HCT116 (cell line): ENCODE measurements around the gene ERBB2.

Experiments used
- EZH2 ChIP-seq: fragments of 200-600 bp; sonication (generic); IDR thresholded peaks from 2 replicates; pipeline ENCODE4 v1.6.1; 2017; ENCODE audit warnings: antibody characterized with exemption, mixed run types
- POLR2AphosphoS5 ChIP-seq: IDR thresholded peaks from 2 replicates; pipeline ENCODE4 v1.6.1; 2011; ENCODE audit warnings: mild to moderate bottlenecking, low read depth, low read length, moderate library complexity
- YY1 ChIP-seq: IDR thresholded peaks from 2 replicates; pipeline ENCODE4 v1.6.1; 2011; ENCODE audit warnings: low read length, low read depth, moderate library complexity, mild to moderate bottlenecking; ENCODE audit not compliant: insufficient replicate concordance; ENCODE audit errors: extremely low read depth
- ZFX ChIP-seq: fragments of 450-650 bp; IDR thresholded peaks from 2 replicates; pipeline ENCODE4 v1.6.1; 2017
- ZNF274 ChIP-seq: fragments of 200-500 bp; sonication (Bioruptor generic); IDR thresholded peaks from 2 replicates; pipeline ENCODE4 v1.6.1; 2014; ENCODE audit warnings: mild to moderate bottlenecking, low read depth, low read length, inconsistent platforms
- TF ChIP-seq, protein P1 (sequence below), 3 experiments: fragments of 200-600 bp in 1 of 3; sonication (generic) in 1 of 3; IDR thresholded peaks in 2 of 3; conservative IDR thresholded peaks in 1 of 3; 2 replicates each; pipeline ENCODE4 v1.5.1; 2012 to 2017; ENCODE audit warnings: low read depth in 2 of 3, low read length in 2 of 3, antibody characterized with exemption in 1 of 3, borderline replicate concordance in 1 of 3, control low read depth in 1 of 3, mild to moderate bottlenecking in 1 of 3, mixed read lengths in 1 of 3, mixed run types in 1 of 3, moderate library complexity in 1 of 3; ENCODE audit not compliant: insufficient read depth in 1 of 3
- TF ChIP-seq, protein P2 (sequence below): IDR thresholded peaks from 2 replicates; pipeline ENCODE4 v1.6.1; 2012

DNA sequence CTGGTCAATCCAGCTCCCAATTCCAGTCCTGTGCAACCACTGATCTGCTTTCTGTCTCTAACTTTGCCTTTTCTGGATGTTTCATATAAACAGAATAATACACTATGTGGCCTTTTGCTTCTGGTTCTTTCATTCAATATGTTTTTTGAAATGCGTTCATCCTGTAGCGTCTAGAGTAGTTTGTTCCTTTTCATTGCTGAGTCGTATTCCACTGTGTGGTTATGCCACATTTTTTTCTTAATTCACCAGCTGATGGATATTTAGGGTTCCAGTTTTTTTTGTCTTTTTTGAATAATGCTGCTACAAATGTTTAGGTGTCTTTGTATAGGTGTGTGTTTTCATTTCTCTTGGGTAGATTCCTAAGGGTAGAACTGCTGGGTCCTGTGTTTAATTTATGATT is 32.7 kb downstream of the ERBB2 start:
- TF ChIP-seq, protein P1, sequence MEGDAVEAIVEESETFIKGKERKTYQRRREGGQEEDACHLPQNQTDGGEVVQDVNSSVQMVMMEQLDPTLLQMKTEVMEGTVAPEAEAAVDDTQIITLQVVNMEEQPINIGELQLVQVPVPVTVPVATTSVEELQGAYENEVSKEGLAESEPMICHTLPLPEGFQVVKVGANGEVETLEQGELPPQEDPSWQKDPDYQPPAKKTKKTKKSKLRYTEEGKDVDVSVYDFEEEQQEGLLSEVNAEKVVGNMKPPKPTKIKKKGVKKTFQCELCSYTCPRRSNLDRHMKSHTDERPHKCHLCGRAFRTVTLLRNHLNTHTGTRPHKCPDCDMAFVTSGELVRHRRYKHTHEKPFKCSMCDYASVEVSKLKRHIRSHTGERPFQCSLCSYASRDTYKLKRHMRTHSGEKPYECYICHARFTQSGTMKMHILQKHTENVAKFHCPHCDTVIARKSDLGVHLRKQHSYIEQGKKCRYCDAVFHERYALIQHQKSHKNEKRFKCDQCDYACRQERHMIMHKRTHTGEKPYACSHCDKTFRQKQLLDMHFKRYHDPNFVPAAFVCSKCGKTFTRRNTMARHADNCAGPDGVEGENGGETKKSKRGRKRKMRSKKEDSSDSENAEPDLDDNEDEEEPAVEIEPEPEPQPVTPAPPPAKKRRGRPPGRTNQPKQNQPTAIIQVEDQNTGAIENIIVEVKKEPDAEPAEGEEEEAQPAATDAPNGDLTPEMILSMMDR (IDR thresholded peaks at IDR 0.05 in 2 of 3, conservative IDR thresholded peaks at IDR 0.05 in 1 of 3; ENCODE audit: borderline replicate concordance in 1 of 3, insufficient read depth in 1 of 3, low read depth in 2 of 3, low read length in 2 of 3), result no peak
- TF ChIP-seq YY1 (no peak), EZH2 (no peak), ZFX (no peak), ZNF274 (no peak), POLR2AphosphoS5 (no peak)
- TF ChIP-seq, protein P2, sequence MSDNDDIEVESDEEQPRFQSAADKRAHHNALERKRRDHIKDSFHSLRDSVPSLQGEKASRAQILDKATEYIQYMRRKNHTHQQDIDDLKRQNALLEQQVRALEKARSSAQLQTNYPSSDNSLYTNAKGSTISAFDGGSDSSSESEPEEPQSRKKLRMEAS, result no peak
